AG04450 (cell line): ENCODE data around the gene PGP. TPM values are rescaled to one million over a fixed set of nuclear protein-coding genes. Genes with fewer than 3 reads are reported as not detected.

Source experiments
- CTCF ChIA-PET: fragments of 300-600, 350-600 bp; formaldehyde crosslinking; extraction: SDS; loops from one replicate; lab custom pipeline; 2022; ENCODE audit warnings: antibody characterized with exemption, inconsistent platforms; lab: Charles Lee
- POLR2A ChIA-PET: fragments of 350-600 bp; formaldehyde crosslinking; extraction: SDS; loops from one replicate; lab custom pipeline; 2021; ENCODE audit warnings: antibody characterized with exemption, inconsistent platforms; lab: Yijun Ruan, JAX
- DNase-seq: peaks from one replicate; pipeline ENCODE4 v3.0.0-alpha.2; 2011; ENCODE audit warnings: low read depth, low spot score
- H3K27ac ChIP-seq: one replicate; pipeline ENCODE4 v1.5.1; 2012; ENCODE audit warnings: low read depth, low read length, control low read depth
- H3K27me3 ChIP-seq: one replicate; pipeline ENCODE4 v1.6.0; 2012; ENCODE audit warnings: low read length; ENCODE audit not compliant: control insufficient read depth, insufficient read depth
- H3K4me3 ChIP-seq: 2 replicates; pipeline ENCODE4 v1.5.1; 2011; ENCODE audit warnings: mild to moderate bottlenecking, low read depth, low read length, control low read depth
- H3K9me3 ChIP-seq: 2 replicates; pipeline ENCODE4 v1.5.1; 2012; ENCODE audit warnings: low read length; ENCODE audit not compliant: control insufficient read depth, insufficient read depth
- CTCF ChIP-seq: IDR thresholded peaks from 2 replicates; pipeline ENCODE4 v1.5.1; 2011; ENCODE audit warnings: low read depth, low read length, control low read depth, inconsistent platforms
- polyA plus RNA-seq: library from polyadenylated mRNA; depleted of rRNA; stranded (reverse); fragments of >200 nt; gene quantifications from 2 replicates; pipeline ENCODE4 v1.2.3, GENCODE V29; 2011

PGP gene
- polyA plus RNA-seq, 1 experiment, result 3.6 TPM

GRCh38 chr16:2184346-2184745, 30.3 kb downstream of the PGP start:
- POLR2A ChIA-PET, result interaction anchor here (1.2 kb wide), 1 partner anchor 23 kb away, joined by 3 read pairs; no protein-coding TSS in a partner anchor
- CTCF ChIA-PET, result no interaction called here
- TF ChIP-seq CTCF, result no peak

GRCh38 chr16:2183671-2184070, 31.0 kb downstream of the PGP start:
- H3K4me3 ChIP-seq, result no peak overlapping the region
- DNase-seq, result no peak
- no peak for TF ChIP-seq CTCF
- H3K27me3 ChIP-seq, result peaks cover 2% of the 10 kb centered on the region
- H3K9me3 ChIP-seq, result no peaks in the 10 kb centered on the region; the same call in 1 of the 2 replicates
- CTCF ChIA-PET, result no interaction called here
- no peak overlapping the region for H3K27ac ChIP-seq
- POLR2A ChIA-PET, result interaction anchor here (1.2 to 1.8 kb wide), 2 partner anchors 22 to 28 kb away, joined by 3 to 5 read pairs; partner anchors contain the start of gene TRAF7

More at GRCh38 chr16:2184346-2184745, 30.3 kb downstream of the PGP start:
- Histone ChIP-seq H3K4me3 (no peak overlapping the region), H3K9me3 (no peaks in the 10 kb centered on the region; the same call in 1 of the 2 replicates), H3K27me3 (peaks cover 2% of the 10 kb centered on the region), H3K27ac (no peak overlapping the region)
- DNase-seq, result no peak

- CTCF ChIA-PET, result no interaction called here
- peaks cover 2% of the 10 kb centered on the region for H3K27me3 ChIP-seq
- H3K27ac ChIP-seq, result no peak overlapping the region
- POLR2A ChIA-PET, result interaction anchor here (1.8 kb wide), 1 partner anchor 26 kb away, joined by 5 read pairs; the partner anchor contains the start of gene TRAF7
- H3K4me3 ChIP-seq, result no peak overlapping the region
- TF ChIP-seq CTCF, result no peak
- DNase-seq, result no peak
- peaks cover 7% of the 10 kb centered on the region; the same call in 1 of the 2 replicates for H3K9me3 ChIP-seq
Measured at GRCh38 chr16:2181952-2182351, 32.7 kb downstream of the PGP start.

- no peak for DNase-seq
- Histone ChIP-seq H3K9me3 (peaks cover 7% of the 10 kb centered on the region; the same call in 1 of the 2 replicates), H3K4me3 (no peak overlapping the region), H3K27ac (no peak overlapping the region), H3K27me3 (peaks cover 2% of the 10 kb centered on the region)
- CTCF ChIA-PET, result no interaction called here
- TF ChIP-seq CTCF, result no peak
- POLR2A ChIA-PET, result no interaction called here
Measured at GRCh38 chr16:2180962-2181923, 33.4 kb downstream of the PGP start.

- TF ChIP-seq CTCF, result no peak
- Histone ChIP-seq H3K27ac (no peak overlapping the region), H3K9me3 (peaks cover 7% of the 10 kb centered on the region; the same call in 1 of the 2 replicates), H3K4me3 (no peak overlapping the region), H3K27me3 (no peaks in the 10 kb centered on the region)
- CTCF ChIA-PET, result no interaction called here
- DNase-seq, result no peak
- POLR2A ChIA-PET, result interaction anchor here (0.6 kb wide), 1 partner anchor 281 kb away, joined by 3 read pairs; no protein-coding TSS in a partner anchor
Measured at GRCh38 chr16:2180461-2180860, 34.2 kb downstream of the PGP start.
